Activated T-cell treated with anti-CD3 and anti-CD28 coated beads for 4 hours (primary cell): ENCODE measurements around the gene FGR.

Experiments
- DNase-seq: peaks from one replicate; pipeline ENCODE4 v3.0.0-alpha.2; 2020

The FGR gene

GRCh38 chr1:27564710-27565649, 70.0 kb downstream of the FGR start:
- no peak for DNase-seq

GRCh38 chr1:27563591-27564471, 71.2 kb downstream of the FGR start:
- no peak for DNase-seq

GRCh38 chr1:27563341-27563590, 71.7 kb downstream of the FGR start:
- no peak for DNase-seq

GRCh38 chr1:27562534-27563340, 72.2 kb downstream of the FGR start:
- DNase-seq: no peak
